PFSK-1 (cell line): Measurements from ENCODE around the gene RBMS3.

Source experiments
- FOXP2 ChIP-seq: optimal IDR thresholded peaks from 2 replicates; pipeline ENCODE3; 2011; ENCODE audit warnings: borderline replicate concordance, control low read depth, inconsistent platforms; ENCODE audit not compliant: insufficient read depth; ENCODE audit errors: extremely low read length, extremely low read depth
- POLR2AphosphoS5 ChIP-seq: IDR thresholded peaks from 2 replicates; pipeline ENCODE4 v1.6.1; 2012; ENCODE audit warnings: low read depth, mild to moderate bottlenecking, control low read depth, low read length, moderate library complexity
- SIN3A ChIP-seq: IDR thresholded peaks from 2 replicates; pipeline ENCODE4 v1.6.1; 2012; ENCODE audit warnings: mild to moderate bottlenecking, low read length, moderate library complexity, borderline replicate concordance; ENCODE audit not compliant: insufficient read depth
- TAF1 ChIP-seq: IDR thresholded peaks from 2 replicates; pipeline ENCODE4 v1.6.1; 2012; ENCODE audit warnings: low read length, control low read depth, borderline replicate concordance; ENCODE audit not compliant: insufficient read depth
- TF ChIP-seq, protein P1 (sequence below), 2 experiments: IDR thresholded peaks; 2 replicates each; pipeline versions ENCODE4 v1.6.1 to v1.8.0; 2011 to 2012; ENCODE audit warnings: low read depth in 2 of 2, low read length in 2 of 2, control low read depth in 1 of 2, inconsistent platforms in 1 of 2, mild to moderate bottlenecking in 1 of 2, moderate library complexity in 1 of 2; ENCODE audit not compliant: insufficient read depth in 1 of 2

The RBMS3 gene

DNA sequence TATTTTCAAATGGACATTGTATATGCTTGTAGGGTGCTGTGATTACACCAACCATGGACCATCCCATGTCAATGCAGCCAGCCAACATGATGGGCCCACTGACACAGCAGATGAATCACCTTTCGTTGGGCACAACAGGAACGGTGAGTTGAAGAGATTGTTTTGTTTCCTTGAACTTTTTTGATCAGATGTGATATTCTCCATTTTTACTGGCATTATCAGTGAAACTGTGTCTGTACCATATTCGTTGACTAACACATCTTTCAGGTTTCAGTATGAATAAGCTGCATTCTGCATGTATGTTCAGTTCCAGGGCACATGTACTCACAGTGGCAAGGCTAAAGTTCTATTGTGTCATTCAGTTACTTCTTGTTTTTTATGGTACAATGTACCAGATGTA, 655.2 kb downstream of the RBMS3 start:
- TF ChIP-seq SIN3A (no peak), POLR2AphosphoS5 (no peak), TAF1 (no peak), FOXP2 (no peak)
- TF ChIP-seq, protein P1, sequence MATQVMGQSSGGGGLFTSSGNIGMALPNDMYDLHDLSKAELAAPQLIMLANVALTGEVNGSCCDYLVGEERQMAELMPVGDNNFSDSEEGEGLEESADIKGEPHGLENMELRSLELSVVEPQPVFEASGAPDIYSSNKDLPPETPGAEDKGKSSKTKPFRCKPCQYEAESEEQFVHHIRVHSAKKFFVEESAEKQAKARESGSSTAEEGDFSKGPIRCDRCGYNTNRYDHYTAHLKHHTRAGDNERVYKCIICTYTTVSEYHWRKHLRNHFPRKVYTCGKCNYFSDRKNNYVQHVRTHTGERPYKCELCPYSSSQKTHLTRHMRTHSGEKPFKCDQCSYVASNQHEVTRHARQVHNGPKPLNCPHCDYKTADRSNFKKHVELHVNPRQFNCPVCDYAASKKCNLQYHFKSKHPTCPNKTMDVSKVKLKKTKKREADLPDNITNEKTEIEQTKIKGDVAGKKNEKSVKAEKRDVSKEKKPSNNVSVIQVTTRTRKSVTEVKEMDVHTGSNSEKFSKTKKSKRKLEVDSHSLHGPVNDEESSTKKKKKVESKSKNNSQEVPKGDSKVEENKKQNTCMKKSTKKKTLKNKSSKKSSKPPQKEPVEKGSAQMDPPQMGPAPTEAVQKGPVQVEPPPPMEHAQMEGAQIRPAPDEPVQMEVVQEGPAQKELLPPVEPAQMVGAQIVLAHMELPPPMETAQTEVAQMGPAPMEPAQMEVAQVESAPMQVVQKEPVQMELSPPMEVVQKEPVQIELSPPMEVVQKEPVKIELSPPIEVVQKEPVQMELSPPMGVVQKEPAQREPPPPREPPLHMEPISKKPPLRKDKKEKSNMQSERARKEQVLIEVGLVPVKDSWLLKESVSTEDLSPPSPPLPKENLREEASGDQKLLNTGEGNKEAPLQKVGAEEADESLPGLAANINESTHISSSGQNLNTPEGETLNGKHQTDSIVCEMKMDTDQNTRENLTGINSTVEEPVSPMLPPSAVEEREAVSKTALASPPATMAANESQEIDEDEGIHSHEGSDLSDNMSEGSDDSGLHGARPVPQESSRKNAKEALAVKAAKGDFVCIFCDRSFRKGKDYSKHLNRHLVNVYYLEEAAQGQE (IDR thresholded peaks at IDR 0.05; ENCODE audit: insufficient read depth in 1 of 2, low read depth in 2 of 2, low read length in 2 of 2) = no peak

DNA sequence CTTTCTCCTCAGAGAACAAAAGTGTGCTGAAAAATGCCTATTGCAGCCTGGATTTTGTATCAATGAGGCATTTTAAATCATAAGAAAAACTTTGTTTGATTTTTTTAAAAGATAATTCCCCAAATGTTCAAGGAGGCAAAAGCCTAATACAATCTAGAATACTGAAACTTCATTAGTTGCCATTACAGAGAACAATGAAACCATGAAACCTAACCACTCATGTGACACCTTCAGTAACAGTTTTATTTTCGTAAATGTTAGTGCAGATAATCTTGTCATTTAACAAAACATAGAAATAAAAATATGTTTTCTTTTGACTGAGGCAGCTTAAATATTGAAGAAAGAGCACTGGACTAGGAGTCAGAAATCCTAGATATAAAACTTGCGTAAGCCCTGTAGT, 655.9 kb downstream of the RBMS3 start:
- TF ChIP-seq SIN3A = no peak
- TF ChIP-seq, protein P1 (IDR thresholded peaks at IDR 0.05; ENCODE audit: insufficient read depth in 1 of 2, low read depth in 2 of 2, low read length in 2 of 2) = no peak
- no peak for TF ChIP-seq FOXP2
- TF ChIP-seq POLR2AphosphoS5 = no peak
- no peak for TF ChIP-seq TAF1

DNA sequence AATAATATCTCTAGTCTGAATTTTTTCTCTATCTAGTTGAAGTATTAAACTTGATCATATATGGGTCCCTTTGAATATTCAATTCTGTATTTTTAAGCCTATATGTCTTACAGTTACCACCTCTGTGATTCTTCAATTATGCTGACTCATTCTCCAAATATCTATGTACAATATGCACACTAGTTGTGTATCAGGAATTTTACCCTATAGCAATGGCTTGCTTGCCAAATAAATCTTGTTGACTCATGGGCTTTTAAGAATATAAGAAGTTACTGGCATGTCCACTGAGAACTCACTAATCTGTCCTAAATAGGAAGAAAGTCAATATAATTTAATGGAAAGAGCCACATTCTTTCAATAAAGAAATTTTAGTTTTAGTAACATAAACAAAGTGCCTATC, 656.3 kb downstream of the RBMS3 start:
- TF ChIP-seq TAF1 (no peak), FOXP2 (no peak), POLR2AphosphoS5 (no peak), SIN3A (no peak)
- TF ChIP-seq, protein P1 (IDR thresholded peaks at IDR 0.05; ENCODE audit: insufficient read depth in 1 of 2, low read depth in 2 of 2, low read length in 2 of 2) = no peak

DNA sequence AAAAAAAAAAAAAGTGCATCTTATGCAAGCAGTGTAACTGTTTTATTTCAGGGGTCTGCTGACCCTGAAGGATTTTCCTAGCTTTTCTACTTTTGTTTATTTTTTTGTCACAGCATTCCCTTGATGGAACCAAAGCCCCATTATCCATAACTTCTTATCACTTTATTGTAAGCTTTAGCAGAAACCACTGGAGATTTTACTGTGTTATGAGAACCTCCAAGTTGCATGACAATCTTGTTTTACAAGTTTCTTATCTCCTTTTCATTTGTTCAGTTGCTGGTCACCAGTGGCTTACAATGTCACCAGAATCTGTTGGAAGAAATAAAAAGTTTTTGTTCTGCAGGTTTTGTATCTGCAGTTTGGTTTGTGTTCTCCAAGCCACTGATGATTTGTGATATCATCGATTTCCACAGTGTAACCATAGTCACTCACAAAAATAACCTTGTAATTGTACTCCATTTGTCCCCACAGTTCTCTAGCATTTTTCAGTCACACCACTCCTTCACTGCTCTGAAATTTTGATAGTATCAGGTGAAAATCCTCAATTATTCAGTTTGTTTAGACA, 660.0 kb downstream of the RBMS3 start:
- TF ChIP-seq TAF1 (no peak), FOXP2 (no peak), SIN3A (no peak)

DNA sequence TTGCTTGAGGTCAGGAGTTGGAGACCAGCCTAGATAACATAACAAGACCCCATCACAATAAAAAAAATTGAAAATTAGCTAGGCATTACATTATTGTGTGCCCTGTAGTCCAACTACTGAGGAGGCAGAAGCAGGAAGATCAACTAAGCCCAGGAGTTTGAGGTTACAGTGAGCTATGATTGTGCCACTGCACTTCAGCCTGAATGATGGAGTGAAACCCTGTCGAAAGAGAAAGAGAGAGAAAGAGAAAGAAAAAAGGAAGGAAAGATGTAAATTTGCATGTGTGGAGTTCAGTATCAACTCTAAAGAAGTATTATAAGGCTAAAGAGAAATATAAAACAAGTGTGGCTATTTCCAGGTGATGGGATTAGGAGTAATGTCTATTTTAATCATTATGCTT, 661.4 kb downstream of the RBMS3 start:
- TF ChIP-seq, protein P1 (IDR thresholded peaks at IDR 0.05; ENCODE audit: insufficient read depth in 1 of 2, low read depth in 2 of 2, low read length in 2 of 2) = no peak
- TF ChIP-seq SIN3A = no peak
- no peak for TF ChIP-seq FOXP2
- TF ChIP-seq POLR2AphosphoS5 = no peak
- no peak for TF ChIP-seq TAF1
